ENCODE results near the gene CUEDC1.
A peak's percentile ranks its signal among the peaks of the same experiment; 100 is the strongest.

CUEDC1 gene

DNA sequence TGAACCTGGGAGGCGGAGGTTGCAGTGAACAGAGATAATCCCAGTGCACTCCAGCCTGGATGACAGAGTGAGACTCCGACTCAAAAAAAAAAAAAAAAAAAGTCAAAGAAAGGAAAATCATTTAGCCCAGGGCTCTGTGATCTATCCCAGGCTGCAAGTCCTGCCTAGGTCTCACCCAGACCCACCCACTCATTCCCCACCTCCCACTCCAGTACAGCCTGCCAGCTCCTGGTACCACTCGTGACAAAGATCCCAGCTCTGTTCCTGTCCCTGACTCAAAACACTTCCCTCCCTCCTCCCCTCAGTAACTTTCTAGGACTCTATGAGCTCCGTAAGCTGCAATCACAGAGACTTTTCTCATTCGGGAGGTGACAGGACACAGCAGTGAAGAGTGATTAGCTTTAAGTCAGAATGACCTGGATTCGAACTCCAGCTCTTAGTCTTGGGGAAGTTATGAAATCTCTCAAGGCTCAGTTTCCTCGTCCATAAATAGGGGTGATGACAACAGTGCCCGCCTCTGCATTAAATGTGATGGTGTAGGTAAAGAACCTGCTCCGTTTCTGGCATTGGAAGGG, 77.3 kb downstream of the CUEDC1 start:
- Histone ChIP-seq H3K36me3 (ENCODE audit: control insufficient read depth in 2 of 2, insufficient read depth in 2 of 2, low read length in 2 of 2) (peaks cover 12 to 14% of the 10 kb centered on the region in 2 donors), H3K27me3 (ENCODE audit: control insufficient read depth in 2 of 2, insufficient read depth in 2 of 2, low read length in 2 of 2) (no peaks in the 10 kb centered on the region), H3K4me3 (ENCODE audit: low read length in 2 of 2) (no peak overlapping the region), H3K27ac (ENCODE audit: low read depth in 2 of 2, low read length in 2 of 2) (no peak overlapping the region), H3K4me1 (ENCODE audit: control insufficient read depth in 2 of 2, insufficient read depth in 2 of 2, low read length in 2 of 2) (peaks cover 17 to 20% of the 10 kb centered on the region in 2 donors), H3K9ac (ENCODE audit: low read depth in 1 of 2, low read length in 2 of 2) (no peak overlapping the region), H3K9me3 (ENCODE audit: control insufficient read depth in 2 of 2, low read length in 2 of 2) (no peaks in the 10 kb centered on the region)

DNA sequence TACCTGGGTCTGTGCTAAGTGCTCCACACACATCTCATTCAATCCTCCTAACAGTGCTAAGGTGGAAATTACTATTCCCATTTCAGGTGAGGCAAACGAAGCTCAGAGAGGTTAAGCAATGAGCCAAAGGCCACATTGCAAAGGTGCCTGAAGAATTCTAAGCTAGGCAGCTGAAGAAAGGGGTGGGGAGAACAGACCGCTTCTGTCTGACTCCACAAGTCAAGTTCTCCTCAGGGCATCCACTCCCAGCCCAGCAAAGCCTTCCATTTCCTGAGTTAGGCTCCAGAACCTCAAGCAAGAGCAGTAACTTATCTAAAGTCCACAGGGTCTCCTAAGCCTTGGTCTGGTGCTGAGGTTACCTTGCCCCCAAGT, 78.4 kb downstream of the CUEDC1 start:
- Histone ChIP-seq H3K27ac (ENCODE audit: low read depth in 2 of 2, low read length in 2 of 2) (no peak overlapping the region), H3K9ac (ENCODE audit: low read depth in 1 of 2, low read length in 2 of 2) (no peak overlapping the region)

DNA sequence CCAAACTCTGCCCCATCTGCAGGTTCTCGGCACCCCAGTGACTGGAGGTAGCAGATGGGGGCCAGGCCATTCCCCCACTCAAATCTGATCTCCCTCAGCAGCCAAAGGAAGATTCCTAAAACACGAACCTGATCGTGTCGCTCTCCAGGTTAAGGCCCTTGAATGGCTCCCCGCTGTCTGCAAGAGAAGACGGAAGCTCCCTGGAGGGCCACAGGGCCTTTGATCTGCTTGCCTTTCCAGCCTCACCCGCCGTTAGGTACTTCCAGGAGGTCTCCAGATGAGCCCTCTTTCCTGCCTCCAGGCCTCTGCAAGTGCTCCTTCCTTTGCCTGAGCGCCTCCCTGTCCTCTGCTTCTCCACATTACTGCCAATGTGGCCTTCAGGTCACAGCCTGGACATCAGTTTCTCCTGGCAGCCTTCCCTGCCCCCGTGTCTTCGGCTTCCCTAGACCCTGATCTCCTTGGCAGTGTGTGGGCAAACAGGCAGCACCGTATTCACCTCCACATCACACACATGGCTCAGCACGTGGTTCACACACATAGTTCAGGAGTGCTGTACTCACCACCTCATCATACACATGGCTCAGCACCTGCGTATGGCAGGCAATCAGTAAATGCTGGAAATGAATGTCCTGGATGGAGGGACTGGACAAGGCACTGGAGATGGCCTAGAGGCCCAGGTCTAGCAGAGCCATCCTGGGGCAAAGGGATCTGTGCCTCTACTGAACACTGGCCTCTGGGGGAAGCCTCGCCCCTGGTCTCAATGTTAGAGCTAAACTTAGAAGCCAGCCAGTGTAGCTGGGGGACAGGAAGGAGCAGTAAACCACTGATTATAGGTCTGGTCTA, 79.0 kb downstream of the CUEDC1 start:
- peaks cover 11 to 16% of the 10 kb centered on the region in 2 donors for H3K4me1 ChIP-seq (ENCODE audit: control insufficient read depth in 2 of 2, insufficient read depth in 2 of 2, low read length in 2 of 2)
- no peak overlapping the region for H3K9ac ChIP-seq (ENCODE audit: low read depth in 1 of 2, low read length in 2 of 2)

More for the DNA sequence above, 78.4 kb downstream of the CUEDC1 start:
- H3K27me3 ChIP-seq (ENCODE audit: control insufficient read depth in 2 of 2, insufficient read depth in 2 of 2, low read length in 2 of 2), result no peaks in the 10 kb centered on the region
- peaks cover 16 to 22% of the 10 kb centered on the region in 2 donors for H3K4me1 ChIP-seq (ENCODE audit: control insufficient read depth in 2 of 2, insufficient read depth in 2 of 2, low read length in 2 of 2)
- peaks cover 14 to 17% of the 10 kb centered on the region in 2 donors for H3K36me3 ChIP-seq (ENCODE audit: control insufficient read depth in 2 of 2, insufficient read depth in 2 of 2, low read length in 2 of 2)
- H3K9me3 ChIP-seq (ENCODE audit: control insufficient read depth in 2 of 2, low read length in 2 of 2), result no peaks in the 10 kb centered on the region
- no peak overlapping the region for H3K4me3 ChIP-seq (ENCODE audit: low read length in 2 of 2)

DNA sequence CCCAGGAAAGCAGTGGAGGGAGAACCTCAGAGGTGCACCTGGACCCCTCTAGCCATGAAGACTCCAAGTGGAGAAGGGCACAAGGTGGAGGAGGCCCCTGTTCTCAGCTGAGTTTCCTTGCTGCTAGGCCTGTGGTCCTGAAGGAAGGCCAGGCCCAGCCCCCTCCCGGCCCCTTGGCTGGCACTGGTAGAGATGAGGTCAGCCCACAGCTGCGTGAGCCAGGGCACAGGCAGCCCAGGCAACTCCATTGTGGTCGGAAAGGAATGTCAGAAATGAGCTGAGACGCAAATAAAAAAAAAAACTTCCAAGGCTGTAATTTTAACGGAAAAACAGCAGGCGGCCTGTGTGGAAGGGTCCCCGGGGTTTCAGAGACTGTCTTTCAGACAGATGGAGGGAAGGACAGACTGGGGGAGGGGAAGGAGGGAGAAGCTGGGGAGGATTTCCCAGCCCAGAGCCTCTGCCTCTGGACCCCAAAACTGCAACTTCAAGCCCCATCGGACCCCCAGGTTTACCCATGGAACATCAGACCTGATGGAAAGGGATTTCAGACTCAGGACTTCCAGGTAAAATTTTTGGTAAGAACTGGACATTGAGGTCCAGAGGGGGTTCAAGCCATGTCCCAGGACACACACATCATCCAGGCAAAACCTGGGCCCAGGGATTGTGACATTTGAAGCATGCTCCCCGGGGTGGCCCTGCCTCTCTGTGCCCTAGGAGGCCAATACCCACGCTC, 79.8 kb downstream of the CUEDC1 start:
- H3K9ac ChIP-seq (ENCODE audit: low read depth in 1 of 2, low read length in 2 of 2), result peak overlapping the region; percentile 6 to 47
- no peaks in the 10 kb centered on the region for H3K27me3 ChIP-seq (ENCODE audit: control insufficient read depth in 2 of 2, insufficient read depth in 2 of 2, low read length in 2 of 2)
- H3K9me3 ChIP-seq (ENCODE audit: control insufficient read depth in 2 of 2, low read length in 2 of 2), result no peaks in the 10 kb centered on the region
- peak overlapping the region; percentile 76 to 80 for H3K27ac ChIP-seq (ENCODE audit: low read depth in 2 of 2, low read length in 2 of 2)
- H3K4me1 ChIP-seq (ENCODE audit: control insufficient read depth in 2 of 2, insufficient read depth in 2 of 2, low read length in 2 of 2), result peaks cover 11 to 16% of the 10 kb centered on the region in 2 donors
- H3K4me3 ChIP-seq (ENCODE audit: low read length in 2 of 2), result peak overlapping the region in 1 of 2 donors; percentile 30
- H3K36me3 ChIP-seq (ENCODE audit: control insufficient read depth in 2 of 2, insufficient read depth in 2 of 2, low read length in 2 of 2), result peaks cover 16 to 22% of the 10 kb centered on the region in 2 donors

More for the DNA sequence above, 79.0 kb downstream of the CUEDC1 start:
- Histone ChIP-seq H3K36me3 (ENCODE audit: control insufficient read depth in 2 of 2, insufficient read depth in 2 of 2, low read length in 2 of 2) (peaks cover 14 to 17% of the 10 kb centered on the region in 2 donors), H3K27ac (ENCODE audit: low read depth in 2 of 2, low read length in 2 of 2) (peak overlapping the region in 1 of 2 donors; percentile 80), H3K4me3 (ENCODE audit: low read length in 2 of 2) (no peak overlapping the region), H3K27me3 (ENCODE audit: control insufficient read depth in 2 of 2, insufficient read depth in 2 of 2, low read length in 2 of 2) (no peaks in the 10 kb centered on the region), H3K9me3 (ENCODE audit: control insufficient read depth in 2 of 2, low read length in 2 of 2) (no peaks in the 10 kb centered on the region)

DNA sequence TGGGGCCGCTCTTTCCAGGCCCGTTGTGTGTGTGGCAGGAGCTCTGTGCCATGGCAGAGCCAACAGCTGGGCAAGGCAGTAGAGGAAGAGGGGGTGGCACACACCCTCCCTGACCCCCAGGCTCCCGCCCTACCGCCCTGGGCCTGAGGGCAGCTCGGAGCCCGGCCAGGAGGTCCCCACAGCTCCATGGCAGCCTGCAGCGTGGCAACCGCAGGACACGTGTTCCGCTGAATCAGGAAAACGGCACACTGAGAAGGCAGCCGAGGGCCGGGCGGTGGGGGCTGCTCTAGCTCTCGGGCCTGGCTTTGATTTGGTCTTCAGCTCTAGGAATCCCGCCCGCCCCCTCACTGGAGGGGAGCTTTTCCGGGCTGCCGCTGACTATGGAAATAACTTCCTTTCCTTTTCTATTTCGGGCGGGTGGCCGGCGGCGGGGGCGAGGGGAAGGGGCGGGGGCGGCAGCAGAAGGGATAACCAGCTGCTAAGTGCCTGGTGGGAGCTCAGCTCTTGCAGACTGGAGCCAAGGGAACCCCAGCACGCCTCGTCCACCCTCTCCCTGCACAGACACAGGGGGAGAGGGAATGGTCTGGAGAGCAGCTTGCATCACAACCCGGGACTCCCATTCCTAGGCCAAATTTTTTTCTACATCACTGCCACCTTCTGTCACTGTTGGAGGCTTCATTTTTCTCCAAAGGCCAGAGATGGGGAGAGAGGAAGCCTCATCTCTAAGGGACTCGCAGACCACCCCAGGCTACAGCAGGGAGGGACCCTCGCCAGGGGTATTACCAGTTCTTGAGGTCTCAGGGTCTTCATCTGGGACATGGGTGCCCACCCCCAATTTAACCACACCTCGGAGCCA, 80.5 kb downstream of the CUEDC1 start:
- peak overlapping the region; percentile 6 to 47 for H3K9ac ChIP-seq (ENCODE audit: low read depth in 1 of 2, low read length in 2 of 2)
- peaks cover 16 to 24% of the 10 kb centered on the region in 2 donors for H3K36me3 ChIP-seq (ENCODE audit: control insufficient read depth in 2 of 2, insufficient read depth in 2 of 2, low read length in 2 of 2)
- H3K4me3 ChIP-seq (ENCODE audit: low read length in 2 of 2), result peak overlapping the region in 1 of 2 donors; percentile 30
- no peaks in the 10 kb centered on the region for H3K27me3 ChIP-seq (ENCODE audit: control insufficient read depth in 2 of 2, insufficient read depth in 2 of 2, low read length in 2 of 2)
- H3K27ac ChIP-seq (ENCODE audit: low read depth in 2 of 2, low read length in 2 of 2), result peak overlapping the region; percentile 76 to 80
- H3K4me1 ChIP-seq (ENCODE audit: control insufficient read depth in 2 of 2, insufficient read depth in 2 of 2, low read length in 2 of 2), result peaks cover 11 to 20% of the 10 kb centered on the region in 2 donors
- no peaks in the 10 kb centered on the region for H3K9me3 ChIP-seq (ENCODE audit: control insufficient read depth in 2 of 2, low read length in 2 of 2)

DNA sequence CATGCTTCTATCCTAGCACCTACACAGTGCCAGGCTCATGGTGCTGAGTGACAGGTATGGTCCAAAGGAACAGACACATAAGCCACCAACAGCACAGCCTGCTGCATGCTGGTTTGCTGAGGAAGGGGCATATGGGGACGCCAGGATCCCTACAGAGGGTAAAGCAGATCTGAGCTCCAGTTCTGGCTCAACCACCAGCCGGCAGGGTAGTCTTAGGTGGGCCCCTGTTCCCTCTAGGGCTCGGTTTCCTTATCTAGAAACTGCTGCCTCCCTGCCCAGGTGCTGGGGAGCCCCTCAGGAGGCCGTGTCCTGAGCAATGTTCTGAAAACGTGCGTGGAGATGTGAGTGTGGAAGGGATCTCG, 81.2 kb downstream of the CUEDC1 start:
- peaks cover 15 to 24% of the 10 kb centered on the region in 2 donors for H3K4me1 ChIP-seq (ENCODE audit: control insufficient read depth in 2 of 2, insufficient read depth in 2 of 2, low read length in 2 of 2)
- peaks cover 13 to 19% of the 10 kb centered on the region in 2 donors for H3K36me3 ChIP-seq (ENCODE audit: control insufficient read depth in 2 of 2, insufficient read depth in 2 of 2, low read length in 2 of 2)
- no peaks in the 10 kb centered on the region for H3K27me3 ChIP-seq (ENCODE audit: control insufficient read depth in 2 of 2, insufficient read depth in 2 of 2, low read length in 2 of 2)
- H3K4me3 ChIP-seq (ENCODE audit: low read length in 2 of 2), result no peak overlapping the region
- no peaks in the 10 kb centered on the region for H3K9me3 ChIP-seq (ENCODE audit: control insufficient read depth in 2 of 2, low read length in 2 of 2)
- H3K9ac ChIP-seq (ENCODE audit: low read depth in 1 of 2, low read length in 2 of 2), result no peak overlapping the region
- peak overlapping the region; percentile 66 to 80 for H3K27ac ChIP-seq (ENCODE audit: low read depth in 2 of 2, low read length in 2 of 2)

DNA sequence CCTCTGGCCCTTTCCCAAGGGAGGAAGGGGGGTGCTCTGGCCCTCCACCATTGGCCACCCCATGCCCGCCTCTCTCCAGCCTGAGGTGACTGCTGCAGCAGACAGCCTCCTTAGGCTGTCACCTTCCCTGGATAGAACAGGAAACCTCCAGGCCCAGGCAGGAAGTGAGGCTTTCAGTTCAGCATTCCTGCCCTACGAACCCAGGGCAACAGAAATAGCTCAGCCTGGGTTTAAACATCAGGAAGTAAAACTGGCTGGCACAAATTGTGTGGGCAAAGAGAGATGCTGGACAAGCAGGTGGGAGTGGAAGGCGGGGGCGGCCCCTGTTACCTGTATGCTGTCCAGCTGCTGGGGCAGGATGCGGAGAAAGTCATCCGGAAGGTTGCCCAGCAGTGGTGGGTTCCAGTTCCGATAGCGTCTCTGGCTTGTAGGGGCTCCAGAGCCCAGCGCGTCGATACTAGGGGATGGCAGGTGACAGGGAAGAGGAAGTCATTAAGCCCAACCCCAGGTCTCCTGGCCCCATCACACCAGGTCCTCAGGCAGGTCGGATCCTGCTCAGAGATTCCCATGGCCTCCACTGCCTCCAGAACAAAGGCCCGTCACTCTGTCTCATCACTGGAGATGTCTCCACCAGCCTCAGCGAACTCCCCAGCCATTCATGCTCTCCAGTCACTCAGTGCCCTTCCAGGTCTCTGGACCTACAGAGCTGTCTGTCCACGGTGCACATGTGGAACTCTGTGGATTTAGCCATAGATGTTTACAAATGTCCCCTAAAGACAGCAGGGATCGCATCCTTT, 81.8 kb downstream of the CUEDC1 start:
- no peaks in the 10 kb centered on the region for H3K9me3 ChIP-seq (ENCODE audit: control insufficient read depth in 2 of 2, low read length in 2 of 2)
- peaks cover 11 to 18% of the 10 kb centered on the region in 2 donors for H3K36me3 ChIP-seq (ENCODE audit: control insufficient read depth in 2 of 2, insufficient read depth in 2 of 2, low read length in 2 of 2)
- no peak overlapping the region for H3K4me3 ChIP-seq (ENCODE audit: low read length in 2 of 2)
- H3K4me1 ChIP-seq (ENCODE audit: control insufficient read depth in 2 of 2, insufficient read depth in 2 of 2, low read length in 2 of 2), result peaks cover 17 to 28% of the 10 kb centered on the region in 2 donors
- H3K27ac ChIP-seq (ENCODE audit: low read depth in 2 of 2, low read length in 2 of 2), result no peak overlapping the region
- H3K9ac ChIP-seq (ENCODE audit: low read depth in 1 of 2, low read length in 2 of 2), result no peak overlapping the region
- H3K27me3 ChIP-seq (ENCODE audit: control insufficient read depth in 2 of 2, insufficient read depth in 2 of 2, low read length in 2 of 2), result no peaks in the 10 kb centered on the region

DNA sequence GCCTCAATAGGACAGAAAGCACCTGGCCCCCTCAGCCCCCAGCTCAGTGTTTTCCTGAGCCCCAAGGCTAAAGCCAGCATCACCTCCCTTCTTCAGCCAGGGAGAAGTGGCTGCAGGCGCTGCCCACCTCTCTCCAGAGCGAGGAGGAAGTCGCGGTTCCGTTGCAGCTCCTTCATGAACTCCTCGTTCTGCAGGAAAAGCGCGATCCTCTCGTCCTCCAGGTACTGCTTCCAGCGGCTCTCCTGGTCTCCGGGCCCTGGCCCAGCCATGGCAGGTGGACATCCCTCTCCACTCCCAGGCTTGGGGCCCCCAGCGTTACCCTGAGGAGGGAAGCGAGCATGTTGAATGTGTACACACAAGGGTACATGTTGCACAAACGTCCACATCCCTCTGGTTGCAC, 82.7 kb downstream of the CUEDC1 start:
- Histone ChIP-seq H3K4me1 (ENCODE audit: control insufficient read depth in 2 of 2, insufficient read depth in 2 of 2, low read length in 2 of 2) (peaks cover 20 to 36% of the 10 kb centered on the region in 2 donors), H3K9me3 (ENCODE audit: control insufficient read depth in 2 of 2, low read length in 2 of 2) (no peaks in the 10 kb centered on the region), H3K4me3 (ENCODE audit: low read length in 2 of 2) (no peak overlapping the region), H3K27ac (ENCODE audit: low read depth in 2 of 2, low read length in 2 of 2) (no peak overlapping the region), H3K27me3 (ENCODE audit: control insufficient read depth in 2 of 2, insufficient read depth in 2 of 2, low read length in 2 of 2) (no peaks in the 10 kb centered on the region), H3K36me3 (ENCODE audit: control insufficient read depth in 2 of 2, insufficient read depth in 2 of 2, low read length in 2 of 2) (peaks cover 6 to 14% of the 10 kb centered on the region in 2 donors), H3K9ac (ENCODE audit: low read depth in 1 of 2, low read length in 2 of 2) (no peak overlapping the region)

DNA sequence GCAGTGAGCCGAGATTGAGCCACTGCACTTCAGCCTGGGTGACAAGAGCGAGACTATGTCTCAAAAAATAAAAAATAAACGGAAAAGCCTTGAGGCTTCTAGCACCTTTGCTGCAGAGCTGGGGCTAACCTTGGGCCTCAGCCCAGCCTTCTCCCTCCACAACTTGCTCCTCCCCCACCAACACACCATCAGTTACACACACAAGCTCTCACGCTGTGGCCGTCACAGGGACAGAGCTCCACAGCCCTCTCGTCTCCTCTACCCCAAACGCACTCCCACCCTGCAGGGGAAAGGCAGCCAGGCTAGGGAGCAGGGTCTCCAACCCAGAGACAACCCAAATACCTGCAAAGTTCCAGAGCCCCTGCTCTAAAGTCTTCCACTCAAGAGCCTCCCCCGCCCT, 83.3 kb downstream of the CUEDC1 start:
- Histone ChIP-seq H3K9me3 (ENCODE audit: control insufficient read depth in 2 of 2, low read length in 2 of 2) (no peaks in the 10 kb centered on the region), H3K4me1 (ENCODE audit: control insufficient read depth in 2 of 2, insufficient read depth in 2 of 2, low read length in 2 of 2) (peaks cover 20 to 37% of the 10 kb centered on the region in 2 donors), H3K36me3 (ENCODE audit: control insufficient read depth in 2 of 2, insufficient read depth in 2 of 2, low read length in 2 of 2) (peaks cover 6 to 14% of the 10 kb centered on the region in 2 donors), H3K4me3 (ENCODE audit: low read length in 2 of 2) (no peak overlapping the region), H3K27me3 (ENCODE audit: control insufficient read depth in 2 of 2, insufficient read depth in 2 of 2, low read length in 2 of 2) (no peaks in the 10 kb centered on the region), H3K27ac (ENCODE audit: low read depth in 2 of 2, low read length in 2 of 2) (no peak overlapping the region), H3K9ac (ENCODE audit: low read depth in 1 of 2, low read length in 2 of 2) (no peak overlapping the region)
